ENCODE measurements around the gene AKAP13. TPM values are rescaled to one million over a fixed set of nuclear protein-coding genes. Genes with fewer than 3 reads are reported as not detected.

The AKAP13 gene
- total RNA-seq, 2 donors from 2014 or later: 228 to 273 TPM

DNA sequence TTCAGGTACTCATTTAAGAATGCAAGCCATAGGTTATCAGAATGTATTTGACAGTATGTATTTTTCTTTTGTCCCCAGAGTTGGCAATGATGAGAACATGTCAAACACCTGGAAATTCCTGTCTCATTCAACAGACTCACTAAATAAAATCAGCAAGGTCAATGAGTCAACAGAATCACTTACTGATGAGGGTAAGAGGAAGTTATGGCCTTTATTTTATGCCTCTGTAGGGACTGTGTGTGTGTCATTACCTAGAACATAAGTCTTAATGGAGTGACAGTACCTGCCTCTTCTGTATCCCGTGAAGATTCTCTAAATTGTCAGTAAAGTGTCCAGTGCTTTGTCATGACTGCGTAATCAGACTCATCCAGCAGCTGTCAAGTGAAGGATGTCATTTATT is 336.8 kb downstream of the AKAP13 start:
- peaks cover 49% of the 10 kb centered on the region for H3K36me3 ChIP-seq

DNA sequence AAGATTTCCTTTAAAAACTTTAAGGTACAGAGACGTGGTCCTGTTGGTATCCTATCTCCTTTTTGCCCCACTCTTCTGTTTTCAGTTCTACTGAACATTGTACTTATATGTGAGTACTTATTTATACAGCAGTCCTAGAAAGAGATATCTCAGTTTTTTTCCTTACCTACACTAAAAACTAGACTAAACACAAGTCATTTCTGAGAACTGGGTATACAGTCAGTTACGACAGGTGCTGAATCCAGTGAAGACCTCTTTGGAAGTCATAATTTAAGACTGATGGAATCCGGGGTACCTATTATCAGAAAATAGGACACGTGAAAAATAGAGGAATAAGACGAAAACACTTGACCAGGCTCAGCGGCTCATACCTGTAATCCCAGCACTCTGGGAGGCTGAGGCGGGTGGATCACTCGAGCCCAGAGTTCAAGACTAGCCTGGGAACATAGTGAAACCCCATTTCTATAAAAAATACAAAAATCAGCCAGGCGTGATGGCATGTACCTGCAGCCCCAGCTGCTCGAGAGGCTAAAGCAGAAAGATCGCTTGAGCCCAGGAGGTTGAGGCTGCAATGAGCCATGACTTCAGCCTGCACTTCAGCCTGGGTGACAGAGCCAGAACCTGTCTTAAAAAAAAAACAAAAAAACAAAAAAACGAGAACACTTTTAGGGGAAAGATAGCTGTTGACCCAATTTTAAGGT is 338.0 kb downstream of the AKAP13 start:
- no peak overlapping the region for H3K27ac ChIP-seq
- H3K27me3 ChIP-seq (replicated peaks; ENCODE audit: insufficient read depth): no peaks in the 10 kb centered on the region
- no peaks in the 10 kb centered on the region for H3K9me3 ChIP-seq
- H3K36me3 ChIP-seq: peaks cover 59% of the 10 kb centered on the region
- TF ChIP-seq, protein P1, sequence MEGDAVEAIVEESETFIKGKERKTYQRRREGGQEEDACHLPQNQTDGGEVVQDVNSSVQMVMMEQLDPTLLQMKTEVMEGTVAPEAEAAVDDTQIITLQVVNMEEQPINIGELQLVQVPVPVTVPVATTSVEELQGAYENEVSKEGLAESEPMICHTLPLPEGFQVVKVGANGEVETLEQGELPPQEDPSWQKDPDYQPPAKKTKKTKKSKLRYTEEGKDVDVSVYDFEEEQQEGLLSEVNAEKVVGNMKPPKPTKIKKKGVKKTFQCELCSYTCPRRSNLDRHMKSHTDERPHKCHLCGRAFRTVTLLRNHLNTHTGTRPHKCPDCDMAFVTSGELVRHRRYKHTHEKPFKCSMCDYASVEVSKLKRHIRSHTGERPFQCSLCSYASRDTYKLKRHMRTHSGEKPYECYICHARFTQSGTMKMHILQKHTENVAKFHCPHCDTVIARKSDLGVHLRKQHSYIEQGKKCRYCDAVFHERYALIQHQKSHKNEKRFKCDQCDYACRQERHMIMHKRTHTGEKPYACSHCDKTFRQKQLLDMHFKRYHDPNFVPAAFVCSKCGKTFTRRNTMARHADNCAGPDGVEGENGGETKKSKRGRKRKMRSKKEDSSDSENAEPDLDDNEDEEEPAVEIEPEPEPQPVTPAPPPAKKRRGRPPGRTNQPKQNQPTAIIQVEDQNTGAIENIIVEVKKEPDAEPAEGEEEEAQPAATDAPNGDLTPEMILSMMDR (IDR thresholded peaks at IDR 0.05): no peak
- no peak for ATAC-seq (ENCODE audit: insufficient number of reproducible peaks, low FRiP score, low read depth)
- no peak for DNase-seq (ENCODE audit: low spot score)
- no peak overlapping the region for H3K4me3 ChIP-seq
- H3K4me1 ChIP-seq (ENCODE audit: control insufficient read depth in 1 of 2, low read depth in 2 of 2): no peaks in the 10 kb centered on the region

More for the DNA sequence above, 336.8 kb downstream of the AKAP13 start:
- DNase-seq (ENCODE audit: low spot score) (no peak), ATAC-seq (ENCODE audit: insufficient number of reproducible peaks, low FRiP score, low read depth) (no peak)
- H3K27ac ChIP-seq: no peak overlapping the region
- no peaks in the 10 kb centered on the region for H3K9me3 ChIP-seq
- TF ChIP-seq, protein P1 (IDR thresholded peaks at IDR 0.05): no peak
- no peaks in the 10 kb centered on the region for H3K4me1 ChIP-seq (ENCODE audit: control insufficient read depth in 1 of 2, low read depth in 2 of 2)
- H3K4me3 ChIP-seq: no peak overlapping the region
- H3K27me3 ChIP-seq (replicated peaks; ENCODE audit: insufficient read depth): no peaks in the 10 kb centered on the region

DNA sequence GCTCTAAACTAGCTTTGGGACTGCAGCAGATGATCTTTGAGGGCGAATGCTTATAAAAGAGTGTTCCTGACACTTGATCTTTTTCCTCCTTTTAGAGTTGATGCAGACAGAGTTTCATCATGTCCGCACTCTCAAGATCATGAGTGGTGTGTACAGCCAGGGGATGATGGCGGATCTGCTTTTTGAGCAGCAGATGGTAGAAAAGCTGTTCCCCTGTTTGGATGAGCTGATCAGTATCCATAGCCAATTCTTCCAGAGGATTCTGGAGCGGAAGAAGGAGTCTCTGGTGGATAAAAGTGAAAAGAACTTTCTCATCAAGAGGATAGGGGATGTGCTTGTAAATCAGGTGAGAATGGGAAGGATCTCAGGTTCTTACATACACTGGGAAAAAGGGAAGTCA is 338.6 kb downstream of the AKAP13 start:
- Histone ChIP-seq H3K27me3 (replicated peaks; ENCODE audit: insufficient read depth) (no peaks in the 10 kb centered on the region), H3K4me3 (no peak overlapping the region), H3K4me1 (ENCODE audit: control insufficient read depth in 1 of 2, low read depth in 2 of 2) (peaks cover 2% of the 10 kb centered on the region in 2 donors), H3K36me3 (peaks cover 61% of the 10 kb centered on the region), H3K27ac (no peak overlapping the region), H3K9me3 (no peaks in the 10 kb centered on the region)
- DNase-seq (ENCODE audit: low spot score) (no peak), ATAC-seq (ENCODE audit: insufficient number of reproducible peaks, low FRiP score, low read depth) (no peak)
- TF ChIP-seq, protein P1 (IDR thresholded peaks at IDR 0.05): no peak

DNA sequence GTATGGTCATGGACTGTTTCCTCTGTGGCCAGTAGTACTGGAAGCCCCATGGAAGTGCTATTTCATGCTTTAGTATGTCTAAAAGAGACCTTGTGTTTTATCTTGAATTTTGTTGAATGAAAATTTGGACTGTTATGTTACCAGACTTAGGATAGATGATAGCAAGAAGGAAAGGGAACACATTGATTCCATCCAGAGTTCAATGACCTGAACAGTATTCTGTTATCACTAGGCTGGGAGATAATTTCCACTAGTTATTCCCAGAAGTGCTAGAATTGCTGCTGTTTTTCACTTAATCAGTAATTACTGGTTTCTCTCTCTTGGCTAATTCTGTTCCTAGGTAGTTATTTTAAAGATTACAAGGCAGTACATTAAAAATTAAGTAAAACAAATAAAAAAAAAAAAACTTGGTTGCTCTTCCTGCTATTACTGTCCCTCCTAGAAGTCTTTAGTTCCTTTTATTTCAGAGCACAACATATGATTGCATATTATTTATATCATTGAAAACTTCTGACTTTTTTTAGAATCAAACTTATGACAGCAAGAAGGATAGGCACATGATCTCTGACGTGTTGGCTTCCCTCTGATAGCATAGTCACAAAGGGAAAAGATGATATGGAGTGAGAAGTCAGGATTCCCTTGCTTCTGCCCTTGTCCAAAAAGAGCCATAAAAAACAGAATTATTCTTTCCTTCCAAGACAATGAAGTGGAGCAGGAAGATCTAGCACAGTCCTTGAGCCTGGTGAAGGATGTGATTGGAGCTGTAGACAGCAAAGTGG is 342.2 kb downstream of the AKAP13 start:
- ATAC-seq (ENCODE audit: insufficient number of reproducible peaks, low FRiP score, low read depth) (no peak), DNase-seq (ENCODE audit: low spot score) (no peak)
- peaks cover 60% of the 10 kb centered on the region for H3K36me3 ChIP-seq
- no peaks in the 10 kb centered on the region for H3K9me3 ChIP-seq
- no peak overlapping the region for H3K27ac ChIP-seq
- no peaks in the 10 kb centered on the region for H3K27me3 ChIP-seq (replicated peaks; ENCODE audit: insufficient read depth)
- TF ChIP-seq, protein P1 (IDR thresholded peaks at IDR 0.05): no peak
- H3K4me3 ChIP-seq: no peak overlapping the region
- peaks cover 32 to 37% of the 10 kb centered on the region in 2 donors for H3K4me1 ChIP-seq (ENCODE audit: control insufficient read depth in 1 of 2, low read depth in 2 of 2)

Data from thoracic aorta (tissue), 2 donors.